22Rv1 (cell line): ENCODE data around the gene ARHGAP30.
A peak's percentile ranks its signal among the peaks of the same experiment; 100 is the strongest.
"Not testable (repeated sequence)": the region's sequence is repeated elsewhere in the genome, so short reads cannot be mapped to it uniquely, and the experiment has no call there.

Source experiments
- H3K27ac ChIP-seq: fragments of 450-650 bp; 2 replicates; pipeline ENCODE4 v1.5.1; 2017
- ZFX ChIP-seq: fragments of 450-650 bp; IDR thresholded peaks from 2 replicates; pipeline ENCODE4 v1.6.1; 2017; ENCODE audit warnings: antibody characterized with exemption, borderline replicate concordance
- TF ChIP-seq, protein P1 (sequence below): fragments of 450-650 bp; IDR thresholded peaks from 2 replicates; pipeline ENCODE4 v1.5.1; 2017; ENCODE audit warnings: mild to moderate bottlenecking

The ARHGAP30 gene

GRCh38 chr1:161037661-161038522, 31.8 kb downstream of the ARHGAP30 start:
- TF ChIP-seq, protein P1, sequence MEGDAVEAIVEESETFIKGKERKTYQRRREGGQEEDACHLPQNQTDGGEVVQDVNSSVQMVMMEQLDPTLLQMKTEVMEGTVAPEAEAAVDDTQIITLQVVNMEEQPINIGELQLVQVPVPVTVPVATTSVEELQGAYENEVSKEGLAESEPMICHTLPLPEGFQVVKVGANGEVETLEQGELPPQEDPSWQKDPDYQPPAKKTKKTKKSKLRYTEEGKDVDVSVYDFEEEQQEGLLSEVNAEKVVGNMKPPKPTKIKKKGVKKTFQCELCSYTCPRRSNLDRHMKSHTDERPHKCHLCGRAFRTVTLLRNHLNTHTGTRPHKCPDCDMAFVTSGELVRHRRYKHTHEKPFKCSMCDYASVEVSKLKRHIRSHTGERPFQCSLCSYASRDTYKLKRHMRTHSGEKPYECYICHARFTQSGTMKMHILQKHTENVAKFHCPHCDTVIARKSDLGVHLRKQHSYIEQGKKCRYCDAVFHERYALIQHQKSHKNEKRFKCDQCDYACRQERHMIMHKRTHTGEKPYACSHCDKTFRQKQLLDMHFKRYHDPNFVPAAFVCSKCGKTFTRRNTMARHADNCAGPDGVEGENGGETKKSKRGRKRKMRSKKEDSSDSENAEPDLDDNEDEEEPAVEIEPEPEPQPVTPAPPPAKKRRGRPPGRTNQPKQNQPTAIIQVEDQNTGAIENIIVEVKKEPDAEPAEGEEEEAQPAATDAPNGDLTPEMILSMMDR, result no peak
- H3K27ac ChIP-seq, result peak overlapping the region; percentile 85

GRCh38 chr1:161033751-161034150, 35.9 kb downstream of the ARHGAP30 start:
- TF ChIP-seq, protein P1, result no peak
- no peak for TF ChIP-seq ZFX
- H3K27ac ChIP-seq, result no peak overlapping the region

GRCh38 chr1:161032409-161032808, 37.3 kb downstream of the ARHGAP30 start:
- TF ChIP-seq, protein P1, result no peak
- TF ChIP-seq ZFX, result no peak
- no peak overlapping the region for H3K27ac ChIP-seq

DNA sequence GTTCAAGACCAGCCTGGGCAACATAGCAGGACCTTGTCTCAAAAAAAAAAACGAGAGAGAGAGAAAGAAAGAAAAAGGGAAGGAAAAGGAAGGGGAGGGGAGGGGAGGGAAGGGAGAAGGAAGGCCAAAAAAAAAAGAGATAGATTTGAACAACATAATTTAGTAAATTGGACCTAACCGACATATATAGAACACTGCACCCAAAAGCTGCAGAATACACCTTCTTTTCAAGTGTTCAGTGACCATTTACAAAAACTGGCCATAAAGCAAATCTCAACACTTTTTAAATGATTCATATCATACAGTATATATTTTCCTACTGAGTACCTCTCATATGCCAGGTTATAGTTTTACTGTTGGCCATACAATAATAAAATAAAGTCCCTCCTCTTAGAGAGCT, 37.8 kb downstream of the ARHGAP30 start:
- H3K27ac ChIP-seq, result no peak overlapping the region
- no peak for TF ChIP-seq ZFX
- TF ChIP-seq, protein P1, result no peak

- H3K27ac ChIP-seq, result not testable (repeated sequence)
These were observed 40.2 kb downstream of the ARHGAP30 start for GRCh38 chr1:161029466-161029865.

GRCh38 chr1:161026954-161027353, 42.7 kb downstream of the ARHGAP30 start:
- peak overlapping the region; percentile 2; the same call in 1 of the 2 replicates for H3K27ac ChIP-seq

GRCh38 chr1:161022432-161022831, 47.3 kb downstream of the ARHGAP30 start:
- peak overlapping the region; percentile 90 for H3K27ac ChIP-seq

- TF ChIP-seq, protein P1, result no peak
- no peak for TF ChIP-seq ZFX
- H3K27ac ChIP-seq, result peak overlapping the region; percentile 90
These were observed 47.7 kb downstream of the ARHGAP30 start for GRCh38 chr1:161021970-161022353.

DNA sequence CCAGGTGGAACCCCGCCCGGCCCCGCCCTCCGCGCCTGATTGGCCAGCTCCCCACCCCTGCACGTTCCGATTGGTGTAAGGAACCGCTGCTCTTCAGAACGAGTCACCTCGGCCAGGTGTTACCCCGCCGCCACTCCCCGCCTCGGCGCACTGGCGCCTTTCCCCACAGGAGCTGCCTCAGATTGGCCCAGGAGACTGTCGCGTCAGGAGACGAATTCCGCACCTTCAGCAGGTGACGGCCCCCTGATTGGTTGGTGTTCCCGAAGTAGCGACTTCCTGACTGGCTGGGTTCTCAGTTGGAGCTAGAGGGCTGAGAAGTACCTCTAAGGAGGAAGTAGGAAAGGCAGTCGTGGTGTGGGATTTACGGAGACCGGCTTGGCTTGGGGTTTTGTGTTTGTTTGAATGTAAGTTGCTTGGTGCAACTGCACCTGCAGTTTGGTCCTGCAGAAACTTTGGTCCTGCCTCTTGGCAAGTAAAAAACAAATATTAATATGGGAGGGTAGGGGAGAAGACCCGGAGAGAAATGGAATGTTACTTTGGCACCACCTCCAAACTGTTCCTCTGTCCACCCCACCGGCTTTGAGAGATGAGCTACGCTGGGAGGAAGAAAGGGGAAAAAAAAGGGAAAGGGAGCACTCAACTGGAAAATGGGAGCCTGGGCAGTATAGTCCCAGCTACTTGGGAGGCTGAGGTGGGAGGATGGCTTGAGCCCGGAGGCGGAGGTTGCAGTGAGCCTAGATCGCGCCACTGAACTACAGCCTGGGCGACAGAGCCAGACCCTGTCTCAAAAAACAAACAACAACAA, 48.3 kb downstream of the ARHGAP30 start:
- TF ChIP-seq, protein P1, result no peak
- no peak for TF ChIP-seq ZFX
- peak overlapping the region; percentile 90 for H3K27ac ChIP-seq
